GF-D8 (cell line): Measurements from ENCODE around the gene MGLL.

Experiments used
- DNase-seq: peaks from one replicate; lab custom pipeline; 2025; lab: John Stamatoyannopoulos, UW

MGLL gene

GRCh38 chr3:127814325-127814781, 8.0 kb downstream of the MGLL start:
- no peak for DNase-seq

- DNase-seq, result no peak
These were observed 10.2 kb downstream of the MGLL start for GRCh38 chr3:127812151-127812550.

- DNase-seq, result no peak
These were observed 10.6 kb downstream of the MGLL start for GRCh38 chr3:127811717-127812116.

- DNase-seq, result no peak
These were observed 12.7 kb downstream of the MGLL start for GRCh38 chr3:127809611-127810010.

GRCh38 chr3:127809211-127809610, 13.1 kb downstream of the MGLL start:
- DNase-seq, result no peak

- DNase-seq, result no peak
These were observed 14.1 kb downstream of the MGLL start for GRCh38 chr3:127808197-127808596.

GRCh38 chr3:127805026-127805753, 17.1 kb downstream of the MGLL start:
- no peak for DNase-seq

- no peak for DNase-seq
These were observed 18.2 kb downstream of the MGLL start for GRCh38 chr3:127804141-127804540.

- no peak for DNase-seq
These were observed 18.7 kb downstream of the MGLL start for GRCh38 chr3:127803619-127804018.

- DNase-seq, result no peak
These were observed 19.7 kb downstream of the MGLL start for GRCh38 chr3:127802606-127803005.

GRCh38 chr3:127801731-127802313, 20.5 kb downstream of the MGLL start:
- no peak for DNase-seq

- peak; percentile 87 for DNase-seq
These were observed 21.8 kb downstream of the MGLL start for GRCh38 chr3:127800508-127800907.

GRCh38 chr3:127799476-127800222, 22.7 kb downstream of the MGLL start:
- no peak for DNase-seq

GRCh38 chr3:127798716-127799115, 23.6 kb downstream of the MGLL start:
- DNase-seq, result no peak

GRCh38 chr3:127796831-127797150, 25.5 kb downstream of the MGLL start:
- no peak for DNase-seq

- no peak for DNase-seq
These were observed 26.1 kb downstream of the MGLL start for GRCh38 chr3:127796045-127796830.

GRCh38 chr3:127794972-127795371, 27.3 kb downstream of the MGLL start:
- DNase-seq, result no peak

- no peak for DNase-seq
These were observed 27.9 kb downstream of the MGLL start for GRCh38 chr3:127794402-127794801.

- no peak for DNase-seq
These were observed 29.6 kb downstream of the MGLL start for GRCh38 chr3:127792541-127793292.

GRCh38 chr3:127791221-127791913, 30.9 kb downstream of the MGLL start:
- peak; percentile 35 for DNase-seq

- no peak for DNase-seq
These were observed 31.5 kb downstream of the MGLL start for GRCh38 chr3:127790882-127791183.
